IMR-90 (cell line): ENCODE measurements around the gene CLDN10. TPM values are rescaled to one million over a fixed set of nuclear protein-coding genes. Genes with fewer than 3 reads are reported as not detected.

Experiments
- ATAC-seq: fragments of 200-7000 bp; cut with Tn5 transposase; 2 replicates; pipeline ENCODE4 v1.9.1; 2020; ENCODE audit warnings: low read depth, mild to moderate bottlenecking, moderate library complexity
- BruUV-seq: library from RNA; stranded (reverse); fragments of 400-500 nt; replicated peaks from 2 replicates; lab custom pipeline; 2021; lab: Mats Ljungman, UMichigan
- CTCF ChIA-PET: fragments of 300-600 bp; formaldehyde crosslinking; extraction: SDS; loops from one replicate; lab custom pipeline; 2021; ENCODE audit warnings: antibody characterized with exemption; lab: Yijun Ruan, JAX
- POLR2A ChIA-PET: fragments of 300-600 bp; sonication (Branson Sonifier 250); formaldehyde crosslinking; loops from one replicate; lab custom pipeline; 2022; ENCODE audit warnings: antibody characterized with exemption; ENCODE audit not compliant: unreplicated experiment; lab: Charles Lee
- DNase-seq: peaks from one replicate; pipeline ENCODE4 v3.0.0; 2013
- H2AFZ ChIP-seq: replicated peaks from 2 replicates; pipeline ENCODE3; 2013; ENCODE audit warnings: low read length, mild to moderate bottlenecking; ENCODE audit not compliant: poor library complexity
- H2AK5ac ChIP-seq: 2 replicates; pipeline ENCODE4 v1.6.1; 2013; ENCODE audit warnings: low read depth, low read length, inconsistent platforms
- H2AK9ac ChIP-seq: replicated peaks from 2 replicates; pipeline ENCODE3; 2013; ENCODE audit warnings: mild to moderate bottlenecking, low read depth, low read length, moderate library complexity; ENCODE audit not compliant: poor library complexity
- H2BK120ac ChIP-seq: 2 replicates; pipeline ENCODE4 v1.6.1; 2013; ENCODE audit warnings: low read depth, low read length, inconsistent platforms
- H2BK15ac ChIP-seq: 3 replicates; pipeline ENCODE4 v1.6.1; 2013; ENCODE audit warnings: low read depth, low read length, inconsistent platforms
- H2BK20ac ChIP-seq: 2 replicates; pipeline ENCODE4 v1.6.1; 2013; ENCODE audit warnings: low read depth, mild to moderate bottlenecking, inconsistent platforms, low read length, moderate library complexity
- H2BK5ac ChIP-seq: 2 replicates; pipeline ENCODE4 v1.6.1; 2013; ENCODE audit warnings: mild to moderate bottlenecking, low read depth, low read length, inconsistent platforms; ENCODE audit not compliant: poor library complexity, severe bottlenecking
- H3K14ac ChIP-seq: replicated peaks from 2 replicates; pipeline ENCODE4 v1.6.1; 2013; ENCODE audit warnings: low read depth, low read length, inconsistent platforms
- H3K18ac ChIP-seq: 2 replicates; pipeline ENCODE4 v1.6.1; 2013; ENCODE audit warnings: low read depth, low read length, control low read depth
- H3K23ac ChIP-seq: 2 replicates; pipeline ENCODE4 v1.6.1; 2013; ENCODE audit warnings: low read depth, low read length, inconsistent platforms
- H3K27ac ChIP-seq: 2 replicates; pipeline ENCODE4 v1.5.1; 2013; ENCODE audit warnings: mild to moderate bottlenecking, control low read depth, low read length; ENCODE audit not compliant: insufficient read depth
- H3K27me3 ChIP-seq: 2 replicates; pipeline ENCODE4 v1.6.1; 2013; ENCODE audit warnings: low read length; ENCODE audit not compliant: control insufficient read depth, insufficient read depth
- H3K36me3 ChIP-seq: 2 replicates; pipeline ENCODE4 v1.6.1; 2013; ENCODE audit warnings: low read length, mixed read lengths; ENCODE audit not compliant: control insufficient read depth, insufficient read depth
- H3K4ac ChIP-seq: 2 replicates; pipeline ENCODE4 v1.6.1; 2013; ENCODE audit warnings: low read depth, low read length, inconsistent platforms
- H3K4me1 ChIP-seq: 2 replicates; pipeline ENCODE4 v1.6.1; 2013; ENCODE audit warnings: low read length, mixed read lengths; ENCODE audit not compliant: control insufficient read depth, insufficient read depth
- H3K4me2 ChIP-seq: 2 replicates; pipeline ENCODE4 v1.6.1; 2013; ENCODE audit warnings: low read depth, mild to moderate bottlenecking, control low read depth, low read length, moderate library complexity
- H3K4me3 ChIP-seq: 2 replicates; pipeline ENCODE4 v1.5.1; 2013; ENCODE audit warnings: low read depth, mild to moderate bottlenecking, control low read depth, low read length, moderate library complexity; ENCODE audit not compliant: insufficient read depth
- H3K56ac ChIP-seq: 2 replicates; pipeline ENCODE4 v1.6.1; 2013; ENCODE audit warnings: low read length, inconsistent platforms; ENCODE audit not compliant: insufficient read depth; ENCODE audit errors: extremely low read depth
- H3K79me1 ChIP-seq, 2 experiments: 2 replicates each; pipeline ENCODE4 v1.6.1; 2013; ENCODE audit warnings: low read length in 2 of 2, inconsistent platforms in 1 of 2, low read depth in 1 of 2
- H3K9ac ChIP-seq: 2 replicates; pipeline ENCODE4 v1.6.1; 2013; ENCODE audit warnings: low read depth, low read length, control low read depth
- H3K9me1 ChIP-seq: 2 replicates; pipeline ENCODE4 v1.6.1; 2013; ENCODE audit warnings: low read length, inconsistent platforms; ENCODE audit not compliant: insufficient read depth
- H3K9me3 ChIP-seq: 2 replicates; pipeline ENCODE4 v1.6.1; 2013; ENCODE audit warnings: low read length; ENCODE audit not compliant: control insufficient read depth, insufficient read depth
- H4K20me1 ChIP-seq: 2 replicates; pipeline ENCODE4 v1.6.1; 2013; ENCODE audit warnings: low read length, inconsistent platforms; ENCODE audit not compliant: insufficient read depth
- H4K5ac ChIP-seq: 2 replicates; pipeline ENCODE4 v1.6.1; 2013; ENCODE audit warnings: mild to moderate bottlenecking, low read depth, low read length, control low read depth
- H4K8ac ChIP-seq, 2 experiments: 2 replicates each; pipeline ENCODE4 v1.6.1; 2013; ENCODE audit warnings: low read depth in 2 of 2, low read length in 2 of 2, control low read depth in 1 of 2, inconsistent platforms in 1 of 2
- H4K91ac ChIP-seq: 2 replicates; pipeline ENCODE4 v1.6.1; 2013; ENCODE audit warnings: low read depth, low read length, inconsistent platforms; ENCODE audit not compliant: insufficient read depth
- CEBPB ChIP-seq: IDR thresholded peaks from 2 replicates; pipeline ENCODE4 v1.6.1; 2012; ENCODE audit warnings: low read depth, low read length, improper control_type of control experiment
- CHD1 ChIP-seq: IDR thresholded peaks from 2 replicates; pipeline ENCODE4 v1.6.1; 2012; ENCODE audit warnings: low read depth, low read length, improper control_type of control experiment
- FOS ChIP-seq: fragments of 150-350 bp; IDR thresholded peaks from 2 replicates; pipeline ENCODE4 v1.6.1; 2016; ENCODE audit warnings: low read depth, low read length
- MAFK ChIP-seq: IDR thresholded peaks from 2 replicates; pipeline ENCODE4 v1.6.1; 2012; ENCODE audit warnings: low read depth, low read length, improper control_type of control experiment
- MAZ ChIP-seq: IDR thresholded peaks from 2 replicates; pipeline ENCODE4 v1.6.1; 2012; ENCODE audit warnings: low read depth, mild to moderate bottlenecking, low read length, improper control_type of control experiment, moderate library complexity, borderline replicate concordance
- MXI1 ChIP-seq: IDR thresholded peaks from 2 replicates; pipeline ENCODE4 v1.6.1; 2012; ENCODE audit warnings: low read depth, mild to moderate bottlenecking, low read length, moderate library complexity, borderline replicate concordance
- NFE2L2 ChIP-seq: fragments of 150-350 bp; IDR thresholded peaks from 2 replicates; pipeline ENCODE4 v1.6.1; 2016; ENCODE audit warnings: low read depth, mild to moderate bottlenecking, low read length
- POLR2A ChIP-seq: IDR thresholded peaks from 2 replicates; pipeline ENCODE4 v1.6.1; 2012; ENCODE audit warnings: mild to moderate bottlenecking, low read depth, low read length
- RAD21 ChIP-seq: IDR thresholded peaks from 2 replicates; pipeline ENCODE4 v1.6.1; 2012; ENCODE audit warnings: low read length, improper control_type of control experiment
- RCOR1 ChIP-seq: IDR thresholded peaks from 2 replicates; pipeline ENCODE4 v1.6.1; 2012; ENCODE audit warnings: mild to moderate bottlenecking, low read length, improper control_type of control experiment; ENCODE audit not compliant: insufficient replicate concordance
- RFX5 ChIP-seq: IDR thresholded peaks from 2 replicates; pipeline ENCODE4 v1.8.0; 2012; ENCODE audit warnings: low read depth, mild to moderate bottlenecking, low read length, moderate library complexity
- SMC3 ChIP-seq: fragments of 150-350 bp; IDR thresholded peaks from 2 replicates; pipeline ENCODE4 v1.6.1; 2016; ENCODE audit warnings: low read depth, mild to moderate bottlenecking, antibody characterized with exemption, low read length, moderate library complexity
- dilution Hi-C: fragments of 300-500 bp; cut with HindIII; formaldehyde crosslinking; loops from one replicate; pipeline ENCODE4 v1.14.3; 2018; ENCODE audit warnings: low sequenced_read_pairs; ENCODE audit not compliant: unreplicated experiment
- in situ Hi-C: fragments of 300-500 bp; cut with MboI; formaldehyde crosslinking; loops from 3 replicates; pipeline ENCODE4 v1.14.3; 2019; ENCODE audit warnings: low sequenced_read_pairs, inconsistent platforms, mixed read lengths
- intact Hi-C: fragments of 100-400 bp; cut with micrococcal nuclease; formaldehyde crosslinking; loops from 2 replicates; pipeline ENCODE4 v1.10.0; 2022
- polyA plus RNA-seq, 3 experiments: library from polyadenylated mRNA; depleted of rRNA; stranded (reverse); fragments of >200 nt; gene quantifications; 2 replicates each; pipeline ENCODE4 v1.2.3, GENCODE V29; 2012; ENCODE audit warnings: low replicate concordance in 1 of 3
- total RNA-seq: library from RNA; depleted of rRNA; stranded (reverse); fragments of >200 nt; gene quantifications from 2 replicates; pipeline ENCODE4 v1.2.3, GENCODE V29; 2012
- TF ChIP-seq, protein P1 (sequence below): fragments of 150-350 bp; IDR thresholded peaks from 2 replicates; pipeline ENCODE4 v1.6.1; 2017; ENCODE audit warnings: mild to moderate bottlenecking, antibody characterized with exemption, low read length, low read depth
- TF ChIP-seq, protein P2 (sequence below): fragments of 150-350 bp; IDR thresholded peaks from 2 replicates; pipeline ENCODE4 v1.6.1; 2016; ENCODE audit warnings: low read depth, mild to moderate bottlenecking, low read length, moderate library complexity, borderline replicate concordance
- TF ChIP-seq, protein P3 (sequence below): conservative IDR thresholded peaks from 2 replicates; pipeline ENCODE4 v1.5.1; 2012; ENCODE audit warnings: mild to moderate bottlenecking, low read depth, low read length, improper control_type of control experiment

CLDN10 gene
- total and polyA plus RNA-seq, 2 of the 4 experiments (the other 2 are of a cell fraction), result not detected

DNA sequence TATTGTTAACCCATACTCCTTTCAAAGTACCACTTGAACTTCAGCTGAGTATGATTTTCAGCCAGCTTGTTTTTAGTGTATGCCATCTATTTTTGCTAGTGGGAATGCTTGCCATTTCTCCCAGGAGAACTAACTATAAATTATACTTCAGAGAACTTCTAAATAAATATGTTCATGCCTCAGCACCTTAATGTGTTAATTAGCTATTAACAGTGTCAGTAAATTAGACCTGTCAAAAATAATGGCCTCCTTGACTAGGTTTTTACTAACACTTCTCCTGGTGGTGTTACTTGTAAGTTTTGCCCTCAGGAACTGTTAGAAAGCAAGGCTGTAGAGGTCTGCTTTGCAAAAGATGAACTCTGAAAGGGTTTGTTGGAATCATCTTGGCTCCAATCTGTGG is 4.5 kb downstream of the CLDN10 start:
- Histone ChIP-seq H2BK120ac (no peak overlapping the region), H3K27me3 (peaks cover 58% of the 10 kb centered on the region), H3K4ac (no peak overlapping the region), H3K9me3 (peaks cover 13% of the 10 kb centered on the region), H3K9me1 (no peaks in the 10 kb centered on the region), H3K27ac (no peak overlapping the region), H3K79me1 (no peaks in the 10 kb centered on the region), H3K56ac (no peak overlapping the region), H4K20me1 (no peaks in the 10 kb centered on the region), H4K5ac (no peak overlapping the region), H3K36me3 (no peaks in the 10 kb centered on the region), H4K91ac (no peak overlapping the region), H2AK9ac (no peak overlapping the region), H3K23ac (no peak overlapping the region), H2AK5ac (no peak overlapping the region), H3K4me2 (no peak overlapping the region), H2BK5ac (no peak overlapping the region), H3K14ac (no peak overlapping the region), H3K4me3 (no peak overlapping the region), H4K8ac (no peak overlapping the region), H2AFZ (no peak overlapping the region), H3K4me1 (no peaks in the 10 kb centered on the region), H2BK15ac (no peak overlapping the region), H3K9ac (no peak overlapping the region), H2BK20ac (no peak overlapping the region), H3K18ac (no peak overlapping the region)
- TF ChIP-seq RAD21 (no peak), POLR2A (no peak), NFE2L2 (no peak), MAFK (no peak), RFX5 (no peak), MXI1 (no peak), CHD1 (no peak), FOS (no peak), MAZ (no peak), RCOR1 (no peak), CEBPB (no peak), SMC3 (no peak)
- TF ChIP-seq, protein P1, sequence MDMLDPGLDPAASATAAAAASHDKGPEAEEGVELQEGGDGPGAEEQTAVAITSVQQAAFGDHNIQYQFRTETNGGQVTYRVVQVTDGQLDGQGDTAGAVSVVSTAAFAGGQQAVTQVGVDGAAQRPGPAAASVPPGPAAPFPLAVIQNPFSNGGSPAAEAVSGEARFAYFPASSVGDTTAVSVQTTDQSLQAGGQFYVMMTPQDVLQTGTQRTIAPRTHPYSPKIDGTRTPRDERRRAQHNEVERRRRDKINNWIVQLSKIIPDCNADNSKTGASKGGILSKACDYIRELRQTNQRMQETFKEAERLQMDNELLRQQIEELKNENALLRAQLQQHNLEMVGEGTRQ, result no peak
- TF ChIP-seq, protein P2, sequence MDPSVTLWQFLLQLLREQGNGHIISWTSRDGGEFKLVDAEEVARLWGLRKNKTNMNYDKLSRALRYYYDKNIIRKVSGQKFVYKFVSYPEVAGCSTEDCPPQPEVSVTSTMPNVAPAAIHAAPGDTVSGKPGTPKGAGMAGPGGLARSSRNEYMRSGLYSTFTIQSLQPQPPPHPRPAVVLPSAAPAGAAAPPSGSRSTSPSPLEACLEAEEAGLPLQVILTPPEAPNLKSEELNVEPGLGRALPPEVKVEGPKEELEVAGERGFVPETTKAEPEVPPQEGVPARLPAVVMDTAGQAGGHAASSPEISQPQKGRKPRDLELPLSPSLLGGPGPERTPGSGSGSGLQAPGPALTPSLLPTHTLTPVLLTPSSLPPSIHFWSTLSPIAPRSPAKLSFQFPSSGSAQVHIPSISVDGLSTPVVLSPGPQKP, result no peak
- TF ChIP-seq, protein P3, sequence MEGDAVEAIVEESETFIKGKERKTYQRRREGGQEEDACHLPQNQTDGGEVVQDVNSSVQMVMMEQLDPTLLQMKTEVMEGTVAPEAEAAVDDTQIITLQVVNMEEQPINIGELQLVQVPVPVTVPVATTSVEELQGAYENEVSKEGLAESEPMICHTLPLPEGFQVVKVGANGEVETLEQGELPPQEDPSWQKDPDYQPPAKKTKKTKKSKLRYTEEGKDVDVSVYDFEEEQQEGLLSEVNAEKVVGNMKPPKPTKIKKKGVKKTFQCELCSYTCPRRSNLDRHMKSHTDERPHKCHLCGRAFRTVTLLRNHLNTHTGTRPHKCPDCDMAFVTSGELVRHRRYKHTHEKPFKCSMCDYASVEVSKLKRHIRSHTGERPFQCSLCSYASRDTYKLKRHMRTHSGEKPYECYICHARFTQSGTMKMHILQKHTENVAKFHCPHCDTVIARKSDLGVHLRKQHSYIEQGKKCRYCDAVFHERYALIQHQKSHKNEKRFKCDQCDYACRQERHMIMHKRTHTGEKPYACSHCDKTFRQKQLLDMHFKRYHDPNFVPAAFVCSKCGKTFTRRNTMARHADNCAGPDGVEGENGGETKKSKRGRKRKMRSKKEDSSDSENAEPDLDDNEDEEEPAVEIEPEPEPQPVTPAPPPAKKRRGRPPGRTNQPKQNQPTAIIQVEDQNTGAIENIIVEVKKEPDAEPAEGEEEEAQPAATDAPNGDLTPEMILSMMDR, result no peak
- in situ Hi-C loops, result no loop called here
- ChIA-PET POLR2A (no interaction called here), CTCF (no interaction called here)
- intact Hi-C loops, result no loop called here
- ATAC-seq (no peak), DNase-seq (no peak)
- BruUV-seq, result no TSS peak
- dilution Hi-C loops, result no loop called here
